ENCODE data around the gene ICAM5.
A peak's percentile ranks its signal among the peaks of the same experiment; 100 is the strongest.

Gene ICAM5

GRCh38 chr19:10291554-10292205 is 1.9 kb downstream of the ICAM5 start:
- no peak for DNase-seq (ENCODE audit: low read depth in 2 of 2, low spot score in 1 of 2)

- no peak for DNase-seq (ENCODE audit: low read depth in 2 of 2, low spot score in 1 of 2)
Measured at GRCh38 chr19:10292206-10292788, 2.5 kb downstream of the ICAM5 start.

- no peak for DNase-seq (ENCODE audit: low read depth in 2 of 2, low spot score in 1 of 2)
Measured at GRCh38 chr19:10292789-10293636, 3.3 kb downstream of the ICAM5 start.

- DNase-seq (ENCODE audit: low read depth in 2 of 2, low spot score in 1 of 2): no peak
Measured at GRCh38 chr19:10293637-10294367, 4.0 kb downstream of the ICAM5 start.

- DNase-seq (ENCODE audit: low read depth in 2 of 2, low spot score in 1 of 2): no peak
Measured at GRCh38 chr19:10294368-10294697, 4.6 kb downstream of the ICAM5 start.

- no peak for DNase-seq (ENCODE audit: low read depth in 2 of 2, low spot score in 1 of 2)
Measured at GRCh38 chr19:10295305-10295846, 5.6 kb downstream of the ICAM5 start.

- no peak for DNase-seq (ENCODE audit: low read depth in 2 of 2, low spot score in 1 of 2)
Measured at GRCh38 chr19:10295847-10296591, 6.3 kb downstream of the ICAM5 start.

GRCh38 chr19:10299545-10300458 is 10.1 kb downstream of the ICAM5 start:
- no peak for DNase-seq (ENCODE audit: low read depth in 2 of 2, low spot score in 1 of 2)

- no peak for DNase-seq (ENCODE audit: low read depth in 2 of 2, low spot score in 1 of 2)
Measured at GRCh38 chr19:10305139-10305806, 15.5 kb downstream of the ICAM5 start.

- DNase-seq (ENCODE audit: low read depth in 2 of 2, low spot score in 1 of 2): no peak
Measured at GRCh38 chr19:10306327-10306726, 16.6 kb downstream of the ICAM5 start.

GRCh38 chr19:10309423-10309822 is 19.7 kb downstream of the ICAM5 start, which contains the start of gene ZGLP1:
ZGLP1 (minus strand) TSS chr19:10309815.
- no peak for DNase-seq (ENCODE audit: low read depth in 2 of 2, low spot score in 1 of 2)

- DNase-seq (ENCODE audit: low read depth in 2 of 2, low spot score in 1 of 2): peak; percentile 82 to 88
Measured at GRCh38 chr19:10315335-10316214, 25.8 kb downstream of the ICAM5 start, which contains the start of gene FDX2. FDX2 (minus strand) TSS chr19:10316015; CDS start chr19:10315996, 19 bp downstream.

GRCh38 chr19:10316229-10317044 is 26.7 kb downstream of the ICAM5 start:
- no peak for DNase-seq (ENCODE audit: low read depth in 2 of 2, low spot score in 1 of 2)

GRCh38 chr19:10317045-10317856 is 27.5 kb downstream of the ICAM5 start:
- DNase-seq (ENCODE audit: low read depth in 2 of 2, low spot score in 1 of 2): no peak

GRCh38 chr19:10317857-10318462 is 28.2 kb downstream of the ICAM5 start:
- no peak for DNase-seq (ENCODE audit: low read depth in 2 of 2, low spot score in 1 of 2)
